Right lobe of liver (tissue), 6 donors: ENCODE data around the gene LONP2. TPM values are rescaled to one million over a fixed set of nuclear protein-coding genes. Genes with fewer than 3 reads are reported as not detected.

Experiments used
- ATAC-seq, 4 donors: fragments of 200-7000 bp; cut with Tn5 transposase; one replicate each; pipeline ENCODE4 v1.9.1; 2020; ENCODE audit warnings: mild to moderate bottlenecking in 4 of 4, moderate library complexity in 4 of 4
- DNase-seq, 3 donors: peaks; one replicate each; pipeline ENCODE4 v3.0.0-alpha.2; 2020
- H3K27ac ChIP-seq, 3 donors: fragments of 200-600 bp; one replicate each; pipeline ENCODE4 v1.8.0; 2022
- H3K27me3 ChIP-seq, 2 donors: fragments of 200-600 bp; one replicate each; pipeline ENCODE4 v1.8.0; 2022
- H3K36me3 ChIP-seq, 4 donors: fragments of 200-600 bp; sonication (generic) in 1 of 4; one replicate each; pipeline versions ENCODE4 v1.5.1 to v1.8.0; 2017 to 2022; ENCODE audit warnings: control low read depth in 1 of 4
- H3K4me1 ChIP-seq, 4 donors: fragments of 200-600 bp; sonication (generic) in 1 of 4; one replicate each; pipeline versions ENCODE4 v1.5.1 to v1.8.0; 2017 to 2022; ENCODE audit warnings: control low read depth in 1 of 4
- H3K4me3 ChIP-seq, 3 donors: fragments of 200-600 bp; one replicate each; pipeline ENCODE4 v1.8.0; 2022
- H3K9me3 ChIP-seq, 4 donors: fragments of 200-600 bp; sonication (generic) in 1 of 4; one replicate each; pipeline versions ENCODE4 v1.5.1 to v1.8.0; 2017 to 2022; ENCODE audit warnings: control low read depth in 1 of 4
- POLR2A ChIP-seq: fragments of 450-650 bp; IDR thresholded peaks from one replicate; pipeline ENCODE4 v1.6.1; 2017; ENCODE audit warnings: antibody characterized with exemption, mild to moderate bottlenecking
- WGBS: methylation state at CpG from one replicate; pipeline ENCODE4 v1.1.6; 2018; ENCODE audit warnings: low coverage, low lambda C conversion rate; ENCODE audit not compliant: insufficient coverage; ENCODE audit errors: missing lambda C conversion rate; 5-methylcytosine and 5-hydroxymethylcytosine counted together
- intact Hi-C, 2 donors: fragments of 100-400 bp; cut with DNase I; formaldehyde crosslinking; loops; one replicate each; pipeline versions ENCODE4 v1.11.2 to v1.14.1; 2022
- total RNA-seq, 6 experiments: library from RNA; depleted of rRNA in 2 of 6; stranded (reverse); fragments of >200 nt in 2 of 6; fragmentation: NEBNext Ultra II Directional in 3 of 6; extraction: Animal tissue kit (Norgen Biotek cat#: 25700) in 3 of 6; gene quantifications; one replicate each; pipeline versions ENCODE4 v1.1.0 to v1.2.4, GENCODE V29; 2016 to 2023
- TF ChIP-seq, protein P1 (sequence below), 4 donors: fragments of 200-600 bp in 3 of 4; fragments of 450-650 bp in 1 of 4; IDR thresholded peaks; one replicate each; pipeline versions ENCODE4 v1.5.1 to v1.8.0; 2016 to 2022; ENCODE audit warnings: antibody characterized with exemption in 4 of 4, mild to moderate bottlenecking in 2 of 4
- donor health status: DM: no; HTN: yes; CAD: no.
- donor health status: DM: no; HTN: no; CAD: no.
- donor health status: DM: no; HTN: no; CAD: no.
- donor health status: DM: no; HTN: yes; CAD: no.
- donor health status: DM: no; HTN: yes; CAD: no.

The LONP2 gene
- total RNA-seq, 6 experiments from 2014 or later: 102 to 164 (median 153) TPM

GRCh38 chr16:48201515-48202201, 42.4 kb upstream of the LONP2 start:
- Histone ChIP-seq H3K4me3 (no peak overlapping the region), H3K27me3 (no peaks in the 10 kb centered on the region), H3K4me1 (peaks cover 0 to 50% (median 22%) of the 10 kb centered on the region in 4 donors), H3K9me3 (no peaks in the 10 kb centered on the region), H3K27ac (peak overlapping the region in 1 of 3 donors; percentile 19), H3K36me3 (no peaks in the 10 kb centered on the region)
- TF ChIP-seq, protein P1, sequence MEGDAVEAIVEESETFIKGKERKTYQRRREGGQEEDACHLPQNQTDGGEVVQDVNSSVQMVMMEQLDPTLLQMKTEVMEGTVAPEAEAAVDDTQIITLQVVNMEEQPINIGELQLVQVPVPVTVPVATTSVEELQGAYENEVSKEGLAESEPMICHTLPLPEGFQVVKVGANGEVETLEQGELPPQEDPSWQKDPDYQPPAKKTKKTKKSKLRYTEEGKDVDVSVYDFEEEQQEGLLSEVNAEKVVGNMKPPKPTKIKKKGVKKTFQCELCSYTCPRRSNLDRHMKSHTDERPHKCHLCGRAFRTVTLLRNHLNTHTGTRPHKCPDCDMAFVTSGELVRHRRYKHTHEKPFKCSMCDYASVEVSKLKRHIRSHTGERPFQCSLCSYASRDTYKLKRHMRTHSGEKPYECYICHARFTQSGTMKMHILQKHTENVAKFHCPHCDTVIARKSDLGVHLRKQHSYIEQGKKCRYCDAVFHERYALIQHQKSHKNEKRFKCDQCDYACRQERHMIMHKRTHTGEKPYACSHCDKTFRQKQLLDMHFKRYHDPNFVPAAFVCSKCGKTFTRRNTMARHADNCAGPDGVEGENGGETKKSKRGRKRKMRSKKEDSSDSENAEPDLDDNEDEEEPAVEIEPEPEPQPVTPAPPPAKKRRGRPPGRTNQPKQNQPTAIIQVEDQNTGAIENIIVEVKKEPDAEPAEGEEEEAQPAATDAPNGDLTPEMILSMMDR (IDR thresholded peaks at IDR 0.05): no peak
- TF ChIP-seq POLR2A: no peak
- 53% methylated on average over 3 of the region's 6 CpGs for WGBS
- ATAC-seq: peak; percentile 1 to 11 (median 6)
- DNase-seq: no peak
- intact Hi-C loops: no loop called here

DNA sequence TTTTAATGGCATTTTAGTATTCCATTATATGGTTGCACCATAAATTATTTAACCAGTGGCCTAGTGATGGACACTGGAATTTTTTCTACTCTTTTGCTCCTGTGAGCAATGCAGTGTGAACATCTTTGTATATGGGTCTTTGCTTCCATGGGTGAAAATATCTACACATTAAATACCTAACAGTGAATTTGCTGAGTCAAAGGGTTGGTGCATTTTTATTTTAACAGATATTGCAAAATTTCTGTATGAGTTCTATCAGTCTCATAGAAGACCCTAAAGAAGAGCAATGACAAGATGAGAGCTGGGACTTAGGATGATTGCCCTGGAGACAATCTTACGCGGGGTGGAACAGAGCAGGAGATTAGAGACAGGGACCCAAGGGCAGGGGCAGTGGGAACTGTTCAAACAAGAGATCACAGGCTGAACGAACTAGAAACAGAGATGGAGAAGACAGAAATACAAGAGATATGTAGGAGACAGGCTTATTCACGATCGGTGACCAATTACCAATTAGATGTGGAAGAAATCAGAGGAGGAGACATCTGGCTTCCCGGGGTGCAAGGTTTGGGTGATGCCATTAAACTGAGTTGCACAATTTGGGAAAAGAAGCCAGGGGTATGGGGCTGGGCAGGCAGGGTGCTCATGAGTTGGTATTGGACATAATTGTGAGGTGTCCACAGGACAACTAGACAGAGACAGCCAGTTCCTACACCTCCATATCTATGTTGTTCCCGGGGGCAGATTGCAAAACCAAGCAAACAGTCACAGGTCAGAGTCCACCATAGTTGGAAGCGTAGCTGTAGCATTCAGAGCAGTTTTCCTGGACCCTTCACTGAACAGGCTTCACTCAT, 39.9 kb upstream of the LONP2 start:
- DNase-seq (peak; percentile 58 to 92 (median 76)), ATAC-seq (peak; percentile 82 to 90 (median 86))
- peaks cover 0 to 54% (median 22%) of the 10 kb centered on the region in 4 donors for H3K4me1 ChIP-seq
- no peaks in the 10 kb centered on the region for H3K9me3 ChIP-seq
- peak overlapping the region in 2 of 3 donors; percentile 7 to 20 for H3K4me3 ChIP-seq
- H3K27ac ChIP-seq: peak overlapping the region; percentile 83 to 93 (median 88)
- TF ChIP-seq, protein P1 (IDR thresholded peaks at IDR 0.05): no peak
- peak; percentile 60 for TF ChIP-seq POLR2A
- intact Hi-C loops: no loop called here
- 19% methylated on average over 6 of the region's 8 CpGs for WGBS
- H3K27me3 ChIP-seq: no peaks in the 10 kb centered on the region
- H3K36me3 ChIP-seq: no peaks in the 10 kb centered on the region

- H3K4me3 ChIP-seq: peak overlapping the region in 1 of 3 donors; percentile 15
- no peaks in the 10 kb centered on the region for H3K36me3 ChIP-seq
- intact Hi-C loops: no loop called here
- 25% methylated on average over 6 of the region's 6 CpGs for WGBS
- TF ChIP-seq POLR2A: no peak
- TF ChIP-seq, protein P1 (IDR thresholded peaks at IDR 0.05): no peak
- no peaks in the 10 kb centered on the region for H3K9me3 ChIP-seq
- peak; percentile 17 to 55 (median 34) for ATAC-seq
- H3K27me3 ChIP-seq: no peaks in the 10 kb centered on the region
- DNase-seq: no peak
- peaks cover 0 to 54% (median 22%) of the 10 kb centered on the region in 4 donors for H3K4me1 ChIP-seq
- peak overlapping the region; percentile 83 to 93 (median 88) for H3K27ac ChIP-seq
Observed at GRCh38 chr16:48204825-48205151, 39.3 kb upstream of the LONP2 start.

GRCh38 chr16:48206594-48207242, 37.4 kb upstream of the LONP2 start:
- DNase-seq (peak in 2 of 3 donors; percentile 67 to 75), ATAC-seq (peak; percentile 27 to 69 (median 56))
- Histone ChIP-seq H3K4me3 (no peak overlapping the region), H3K27me3 (no peaks in the 10 kb centered on the region), H3K9me3 (no peaks in the 10 kb centered on the region), H3K27ac (peak overlapping the region; percentile 83 to 93 (median 88)), H3K4me1 (peaks cover 0 to 63% (median 25%) of the 10 kb centered on the region in 4 donors), H3K36me3 (no peaks in the 10 kb centered on the region)
- intact Hi-C loops: no loop called here
- TF ChIP-seq POLR2A: no peak
- TF ChIP-seq, protein P1 (IDR thresholded peaks at IDR 0.05): no peak
- 62% methylated on average over 8 of the region's 8 CpGs for WGBS
